Stimulated activated naive CD4-positive, alpha-beta T cell treated with Interleukin-2 at 50 U/mL for 16 hours (primary cell): Measurements from ENCODE around the gene AHCY.
"Not testable (repeated sequence)": the region's sequence is repeated elsewhere in the genome, so short reads cannot be mapped to it uniquely, and the experiment has no call there.

ENCODE experiments used
- DNase-seq: peaks from one replicate; lab custom pipeline; 2025; lab: John Stamatoyannopoulos, UW

The AHCY gene

DNA sequence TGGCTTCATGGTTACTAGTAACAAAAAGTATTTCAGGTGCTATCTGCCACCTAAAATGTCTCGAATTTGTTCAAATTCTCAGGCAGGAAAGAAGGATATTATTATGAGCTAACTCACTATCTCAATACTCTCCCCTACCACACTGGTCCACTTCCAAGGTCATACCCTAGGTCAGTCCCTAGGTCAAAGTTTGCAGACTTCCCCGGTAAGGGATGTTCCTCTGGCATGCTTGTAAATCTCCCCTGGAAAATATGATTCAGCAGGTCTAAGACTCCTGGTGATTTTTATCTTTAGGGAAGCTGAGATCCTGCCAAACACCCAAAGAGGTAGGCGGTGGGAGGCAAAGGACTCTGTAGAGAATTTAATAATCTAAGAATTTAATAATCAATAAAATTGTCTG is 6.7 kb downstream of the AHCY start:
- no peak for DNase-seq

DNA sequence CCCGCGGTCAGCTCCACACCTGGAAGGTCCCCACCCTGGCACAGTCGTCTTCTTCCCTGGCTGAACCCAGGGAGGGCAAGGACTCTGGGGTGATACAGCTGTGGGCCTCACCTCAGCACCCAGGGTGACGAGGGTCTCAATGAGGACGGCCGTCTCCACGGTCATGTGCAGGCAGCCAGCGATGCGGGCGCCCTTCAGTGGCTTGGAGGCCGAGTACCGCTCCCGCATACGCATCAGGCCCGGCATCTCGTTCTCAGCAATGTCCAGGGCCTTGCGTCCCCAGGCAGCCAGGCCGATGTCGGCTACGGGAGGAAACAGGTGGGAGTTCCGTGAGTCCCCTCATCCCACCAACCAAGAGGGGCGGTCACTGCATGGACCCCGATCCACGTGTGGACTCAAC is 7.9 kb downstream of the AHCY start:
- DNase-seq = no peak

DNA sequence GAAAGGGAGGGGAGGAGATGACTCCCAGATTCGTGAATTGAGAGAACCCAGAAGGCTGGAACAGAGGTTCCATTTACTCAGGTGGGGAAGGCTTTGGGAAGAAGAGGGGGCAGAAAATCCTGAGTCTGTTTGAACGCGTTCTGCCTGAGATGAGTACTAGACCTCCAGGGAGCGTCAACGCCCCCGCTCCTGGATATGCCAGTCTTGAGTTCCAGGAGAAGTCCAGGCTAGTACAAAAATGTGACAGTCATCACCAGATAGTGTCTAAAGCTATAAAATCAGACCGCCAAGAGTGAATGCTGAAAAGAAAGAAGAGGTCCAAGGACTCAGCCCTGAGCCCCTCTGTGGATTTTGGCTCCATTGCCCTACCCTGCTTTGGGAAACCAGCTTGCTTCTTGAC is 8.6 kb downstream of the AHCY start:
- DNase-seq = no peak

DNA sequence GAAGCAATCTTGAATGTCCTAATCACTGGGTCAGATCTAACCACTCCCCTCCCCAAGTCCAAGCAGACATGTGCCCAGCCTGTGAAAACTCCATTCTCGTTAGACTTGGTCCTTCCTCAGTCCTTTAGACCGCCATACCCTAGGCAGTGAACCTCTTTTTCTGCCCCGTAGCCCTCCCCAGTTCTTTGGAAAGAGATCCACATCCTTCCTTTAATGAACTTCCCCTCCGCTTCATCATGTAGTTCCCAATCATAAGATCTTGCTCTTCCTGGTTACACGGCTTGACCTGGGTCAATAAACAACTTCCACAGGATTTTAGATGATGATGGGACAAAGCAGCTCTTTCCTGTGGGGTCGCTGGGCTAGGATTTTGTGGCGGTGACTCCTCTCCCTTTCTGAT is 9.6 kb downstream of the AHCY start:
- no peak for DNase-seq

DNA sequence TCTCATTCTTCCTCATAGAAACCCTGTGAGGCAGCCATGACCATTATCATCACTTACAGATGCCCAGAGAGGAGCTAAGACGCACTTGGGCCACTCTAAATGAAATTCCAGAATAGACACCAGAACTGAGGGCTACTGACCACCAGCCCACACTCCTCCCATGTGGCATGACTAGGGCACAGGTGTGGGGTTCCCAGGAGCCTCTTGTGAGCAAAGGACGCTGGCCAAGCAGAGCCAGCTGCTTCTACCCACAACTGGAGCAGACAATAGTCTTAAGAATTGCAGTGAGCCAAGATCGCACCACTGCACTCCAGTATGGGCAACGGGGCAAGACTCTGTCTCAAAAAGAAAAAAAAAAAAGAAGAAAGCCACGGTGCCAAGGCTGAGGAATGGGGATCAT is 10.0 kb downstream of the AHCY start:
- no peak for DNase-seq

DNA sequence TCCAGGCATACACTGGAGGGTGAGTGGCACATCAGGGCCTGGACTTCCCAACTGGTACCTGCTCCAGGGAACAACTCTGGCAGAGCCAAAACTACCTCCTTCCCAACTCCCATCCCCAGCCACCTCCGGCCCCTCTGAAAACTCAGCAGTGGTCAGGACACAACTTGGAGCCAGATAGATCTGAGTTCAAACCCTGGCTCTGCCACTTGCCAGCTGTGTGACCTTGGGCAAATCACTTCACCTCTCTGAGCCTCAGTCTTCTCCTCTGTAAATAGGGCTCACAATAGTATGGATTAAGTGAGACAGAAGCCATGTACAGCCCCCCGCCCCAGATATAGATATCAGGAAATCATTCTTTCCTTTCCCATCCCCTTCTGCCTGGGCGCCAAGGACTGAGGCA is 10.7 kb downstream of the AHCY start:
- DNase-seq = no peak

DNA sequence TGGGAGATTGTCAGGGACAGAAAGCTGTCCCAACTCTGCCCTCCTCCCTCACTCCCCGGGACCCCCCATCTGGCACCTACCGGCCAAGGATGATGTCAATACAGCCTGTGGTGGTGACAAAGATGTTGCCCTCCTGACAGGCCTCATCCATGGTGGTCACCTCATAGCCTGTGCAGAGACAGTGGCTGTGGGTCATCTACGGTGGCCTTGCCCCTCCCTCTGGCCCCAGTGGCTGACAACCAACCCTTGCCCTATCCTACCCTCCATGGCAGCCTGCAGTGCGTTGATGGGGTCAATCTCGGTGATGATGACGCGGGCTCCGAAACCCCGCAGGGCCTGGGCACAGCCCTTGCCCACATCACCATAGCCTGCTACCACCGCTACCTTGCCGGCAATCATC is 12.7 kb downstream of the AHCY start:
- no peak for DNase-seq

DNA sequence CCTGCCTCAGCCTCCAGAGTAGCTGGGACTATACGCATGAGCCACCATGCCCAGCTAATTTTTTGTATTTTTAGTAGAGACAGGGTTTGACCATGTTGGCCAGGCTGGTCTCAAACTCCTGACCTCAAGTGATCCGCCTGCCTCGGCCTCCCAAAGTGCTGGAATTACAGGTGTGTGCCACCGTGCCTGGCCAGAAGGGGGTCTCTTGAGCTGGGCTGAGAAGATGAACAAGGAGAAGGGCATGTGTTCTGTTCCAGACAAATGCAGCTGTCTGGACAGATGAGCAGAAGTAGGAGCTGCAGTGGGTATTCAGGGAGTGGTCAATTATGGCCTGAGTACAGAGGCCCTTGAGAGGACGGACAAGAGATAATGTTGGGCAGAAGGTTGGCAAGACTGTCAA is 15.7 kb downstream of the AHCY start:
- DNase-seq = not testable (repeated sequence)

DNA sequence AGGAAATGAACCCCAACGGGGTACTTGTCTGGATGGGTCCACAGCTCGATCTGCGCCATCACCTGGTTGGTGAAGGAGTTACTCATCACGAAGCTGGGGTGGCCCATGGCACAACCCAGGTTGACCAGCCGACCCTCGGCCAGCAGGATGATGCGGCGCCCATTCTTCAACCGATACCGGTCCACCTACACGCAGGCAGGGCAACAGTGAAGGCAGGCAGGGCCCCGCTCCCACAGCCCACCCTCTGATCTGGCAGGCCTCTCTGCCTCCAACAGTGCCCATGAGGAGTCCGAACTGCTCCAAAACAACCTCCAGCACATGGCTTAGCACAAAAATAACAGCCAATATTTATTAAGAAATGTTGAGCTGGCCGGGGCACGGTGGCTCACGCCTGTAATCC is 17.7 kb downstream of the AHCY start:
- DNase-seq = no peak

DNA sequence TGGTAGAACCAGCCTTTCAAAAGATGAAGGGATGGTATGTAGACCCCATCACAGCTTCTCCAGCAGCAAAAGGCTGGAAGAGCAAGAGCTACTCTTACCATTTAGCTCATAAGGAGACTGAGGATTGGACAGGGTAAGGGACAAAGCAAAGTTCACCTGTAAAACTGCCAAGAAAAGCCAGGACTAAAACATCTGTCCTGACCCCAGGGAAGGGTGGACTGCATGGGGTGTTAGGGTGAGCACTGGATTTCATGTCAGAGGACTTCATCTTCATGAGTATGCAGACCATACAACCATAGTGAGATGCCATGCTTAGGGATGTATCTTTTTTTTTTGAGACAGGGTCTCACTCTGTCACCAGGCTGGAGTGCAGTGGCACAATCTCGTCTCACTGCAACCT is 19.3 kb downstream of the AHCY start:
- no peak for DNase-seq

DNA sequence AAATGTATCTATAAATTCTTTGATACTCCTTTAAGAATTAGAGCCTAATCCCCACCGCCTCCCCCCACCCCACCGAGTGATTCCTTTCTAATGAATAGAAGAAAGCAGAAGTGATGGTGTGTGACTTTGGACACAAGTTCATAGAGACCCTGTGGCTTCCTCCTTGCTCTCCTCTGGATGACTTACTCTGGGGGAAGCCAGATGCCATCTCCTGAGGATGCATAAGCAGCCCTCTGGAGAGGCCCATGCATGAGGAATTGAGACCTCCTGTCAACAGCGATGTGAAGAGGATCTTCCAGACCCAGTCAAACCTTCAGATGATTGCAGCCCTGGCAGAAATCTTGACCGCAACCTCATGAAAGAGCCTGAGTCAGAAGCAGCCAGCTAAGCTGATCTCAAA is 21.1 kb downstream of the AHCY start:
- no peak for DNase-seq

DNA sequence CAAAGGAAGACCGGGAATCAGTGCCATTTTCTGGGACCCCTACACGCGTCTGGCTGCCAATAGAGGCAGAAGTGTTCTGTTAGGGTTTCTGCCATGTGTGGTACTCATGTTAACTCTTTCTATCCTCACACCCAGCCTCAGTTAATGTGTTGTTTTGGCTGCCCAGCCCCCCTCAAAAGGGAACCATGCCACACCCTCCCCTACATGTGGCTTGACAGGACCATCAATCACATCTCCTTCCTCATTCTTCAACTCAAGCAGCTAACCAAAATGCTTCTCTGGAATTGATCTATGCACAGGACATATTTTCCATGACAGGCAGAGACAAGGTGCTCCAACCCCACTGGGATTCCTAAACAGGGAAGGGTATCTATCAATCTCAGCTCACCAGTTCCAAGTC is 22.0 kb downstream of the AHCY start:
- DNase-seq = no peak

DNA sequence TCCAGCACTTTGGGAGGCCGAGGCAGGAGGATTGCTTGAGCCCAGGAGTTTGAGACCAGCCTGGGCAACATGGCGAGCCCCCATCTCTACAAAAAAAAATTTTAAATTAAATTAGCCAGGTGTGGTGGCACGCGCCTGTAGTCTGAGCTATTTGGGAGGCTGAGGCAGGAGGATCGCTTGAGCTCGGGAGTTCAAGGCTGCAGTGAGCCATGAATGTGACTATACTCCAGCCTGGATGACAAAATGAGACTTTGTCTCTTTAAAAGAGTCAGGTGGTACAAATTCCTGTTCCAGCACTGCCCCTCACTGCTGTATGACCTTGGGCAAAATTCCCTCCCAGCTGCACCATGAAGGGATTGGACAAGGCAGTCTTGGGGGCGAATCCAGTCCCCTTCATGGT is 28.5 kb downstream of the AHCY start:
- DNase-seq = no peak

DNA sequence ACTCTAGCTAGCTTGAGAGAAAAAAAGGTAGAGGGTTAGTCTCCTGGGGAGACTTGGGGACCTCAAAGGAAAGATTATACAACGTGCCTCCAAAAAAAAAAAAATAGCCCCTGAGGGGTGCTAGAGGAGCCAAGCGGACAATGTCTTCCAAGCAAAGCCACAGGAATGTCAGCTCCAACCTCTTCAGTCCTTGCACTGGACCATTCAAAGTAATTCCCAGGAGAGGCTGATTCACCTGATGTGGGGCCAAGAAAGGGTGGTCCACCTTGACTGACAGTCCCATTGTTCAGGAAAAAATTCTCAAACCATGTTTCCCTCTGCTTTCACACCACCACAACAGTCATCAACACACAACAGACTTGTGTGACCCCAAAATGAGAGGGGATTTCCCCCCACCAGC is 31.2 kb downstream of the AHCY start:
- no peak for DNase-seq

DNA sequence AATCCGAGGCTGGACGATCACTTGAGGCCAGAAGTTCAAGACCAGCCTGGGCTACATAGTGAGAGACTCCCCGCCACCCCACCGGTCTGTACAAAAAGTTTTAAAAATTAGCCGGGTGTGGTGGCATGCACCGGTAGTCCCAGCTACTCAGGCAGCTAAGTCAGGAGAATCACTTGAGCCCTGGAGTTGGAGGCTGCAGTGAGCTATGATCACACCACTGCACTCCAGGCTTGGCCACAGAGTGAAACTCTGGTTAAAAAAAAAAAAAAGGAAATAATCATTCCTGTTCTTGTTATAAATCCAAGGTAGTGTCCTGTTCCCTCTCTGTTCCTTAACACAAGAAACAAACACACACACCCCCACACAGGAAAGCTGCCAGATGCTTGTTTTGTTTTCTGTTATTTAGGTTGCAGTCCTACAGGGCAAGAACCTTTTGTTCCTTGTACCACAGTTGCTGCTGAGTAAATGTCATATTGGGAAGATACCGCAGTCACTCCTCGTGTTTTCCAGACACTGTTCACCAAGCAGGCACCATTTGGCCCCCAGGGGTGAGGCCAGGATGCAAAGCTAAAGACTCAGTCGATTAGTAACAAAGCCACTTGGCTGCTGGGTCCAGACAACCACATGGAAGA is 33.0 kb downstream of the AHCY start:
- no peak for DNase-seq

DNA sequence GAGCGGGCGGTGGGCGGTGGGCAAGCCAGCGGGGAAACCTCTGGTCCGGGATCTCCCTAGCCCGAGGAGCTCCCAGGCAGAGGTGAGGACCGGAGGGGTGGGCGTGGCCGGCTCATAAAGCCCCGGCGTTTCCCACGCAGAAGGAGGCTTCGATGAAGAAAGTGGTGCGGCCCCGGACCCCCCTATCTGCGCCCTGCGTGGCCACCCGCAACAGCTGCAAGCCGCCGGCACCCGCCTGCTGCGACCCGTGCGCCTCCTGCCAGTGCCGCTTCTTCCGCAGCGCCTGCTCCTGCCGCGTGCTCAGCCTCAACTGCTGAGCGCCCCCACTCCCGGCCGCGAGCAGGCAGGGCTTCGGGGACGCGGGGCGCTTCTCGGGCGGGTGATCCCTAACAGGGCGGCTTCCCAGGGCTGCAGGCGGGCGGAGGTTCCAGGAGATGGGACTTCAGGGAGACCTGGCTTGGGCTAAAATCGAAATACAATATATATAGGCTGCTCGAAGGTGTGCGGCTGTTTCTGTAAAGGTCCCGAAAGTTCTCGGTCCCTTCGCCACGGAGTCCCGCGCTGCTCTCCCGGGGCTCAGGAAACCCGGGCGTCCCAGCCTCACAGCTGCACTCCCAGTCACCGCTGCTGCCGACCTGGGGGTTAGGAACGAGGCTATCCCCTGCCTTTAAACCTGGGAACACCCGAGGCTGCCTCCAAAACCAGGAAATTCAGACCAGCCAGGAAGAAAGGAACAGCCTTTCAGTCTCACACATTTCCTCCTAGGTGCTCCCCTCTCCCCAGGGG is 34.1 kb downstream of the AHCY start:
- DNase-seq = no peak

DNA sequence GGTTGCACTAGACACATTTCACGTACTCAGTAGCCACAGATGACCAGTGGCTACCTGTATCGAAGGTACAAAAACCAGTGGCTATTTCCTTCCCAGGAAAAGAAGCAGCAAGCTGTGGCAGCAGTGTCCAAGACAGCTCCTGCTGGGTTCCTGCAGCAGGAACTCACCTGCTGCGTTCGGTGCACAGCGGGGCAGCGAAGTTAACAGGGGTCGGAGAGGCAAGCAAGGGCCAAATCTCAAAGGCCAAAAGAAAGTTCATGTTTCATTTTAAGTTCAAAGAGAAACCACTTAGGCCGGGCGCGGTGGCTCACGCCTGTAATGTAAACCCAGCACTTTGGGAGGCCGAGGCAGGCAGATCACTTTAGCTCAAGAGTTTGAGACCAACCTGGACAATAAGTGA is 35.0 kb downstream of the AHCY start:
- DNase-seq = no peak

DNA sequence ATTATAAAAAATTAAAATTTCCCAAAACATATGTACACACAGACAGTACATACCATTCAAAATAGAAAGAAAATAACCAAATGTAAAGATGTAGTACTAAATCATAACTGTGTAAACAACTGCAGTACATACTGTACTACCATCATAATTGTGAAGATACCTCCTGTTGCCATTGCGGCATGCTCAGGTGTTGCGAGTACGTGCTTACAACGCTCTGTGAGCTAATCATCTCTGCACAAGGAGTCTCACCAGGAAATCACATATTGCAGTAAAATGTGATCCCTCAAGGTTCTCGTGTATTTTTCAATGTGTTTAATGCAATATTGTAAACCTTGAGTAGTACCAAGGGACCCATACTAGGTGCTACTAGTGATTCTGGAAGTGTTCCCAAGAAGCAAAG is 39.0 kb downstream of the AHCY start:
- no peak for DNase-seq

DNA sequence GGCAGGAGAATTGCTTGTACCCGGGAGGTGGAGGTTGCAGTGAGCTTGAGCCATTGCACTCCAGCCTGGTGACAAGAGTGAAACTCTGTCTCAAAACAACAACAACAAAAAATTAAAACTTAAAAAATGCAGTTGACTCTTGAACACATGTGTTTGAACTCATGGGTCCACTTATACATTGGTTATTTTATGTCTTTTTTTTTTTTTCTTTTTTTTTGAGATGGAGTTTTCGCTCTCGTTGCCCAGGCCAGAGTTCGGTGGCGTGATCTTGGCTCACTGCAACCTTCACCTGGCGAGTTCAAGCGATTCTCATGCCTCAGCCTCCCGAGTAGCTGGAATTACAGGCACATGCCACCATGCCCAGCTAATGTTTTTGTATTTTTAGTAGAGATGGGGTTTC is 39.7 kb downstream of the AHCY start:
- DNase-seq = not testable (repeated sequence)

DNA sequence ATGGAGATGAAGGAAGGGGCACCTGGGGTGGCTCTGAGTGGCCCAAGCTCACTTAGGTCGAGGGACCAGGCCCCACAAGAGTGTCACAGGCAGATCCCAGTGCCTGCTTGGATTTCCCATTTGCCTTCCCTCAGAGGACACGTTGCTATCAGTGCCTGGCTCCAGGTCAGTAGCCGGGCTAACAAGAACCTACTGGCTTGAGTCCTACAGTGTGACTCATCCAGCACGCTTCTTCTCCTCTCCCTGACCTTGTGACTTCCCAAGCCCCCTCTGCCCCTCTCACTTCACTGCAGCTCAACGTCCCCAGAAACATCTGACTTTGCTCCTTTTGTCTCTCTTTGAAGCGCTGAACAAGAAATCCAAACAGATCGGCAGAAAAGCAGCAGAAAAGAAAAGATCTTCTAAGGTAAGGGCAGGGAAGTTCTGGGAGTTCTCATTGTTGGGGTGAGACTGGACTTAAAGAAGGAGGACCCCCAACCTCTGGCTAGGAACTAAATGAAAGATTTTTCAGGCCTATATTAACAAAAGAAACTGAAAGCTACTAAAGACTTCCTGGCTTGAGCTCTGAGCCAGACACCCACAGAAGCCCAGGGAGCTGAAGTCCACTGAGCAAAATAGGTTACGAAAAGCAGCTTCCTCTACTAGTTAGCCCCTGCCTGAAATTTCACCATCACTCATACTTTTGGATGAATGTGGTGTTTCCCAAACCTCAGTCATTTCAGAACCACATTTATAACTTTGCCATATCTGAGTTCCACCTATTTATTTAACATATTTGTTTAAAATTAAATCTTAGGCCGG is 40.5 kb downstream of the AHCY start:
- DNase-seq = no peak

DNA sequence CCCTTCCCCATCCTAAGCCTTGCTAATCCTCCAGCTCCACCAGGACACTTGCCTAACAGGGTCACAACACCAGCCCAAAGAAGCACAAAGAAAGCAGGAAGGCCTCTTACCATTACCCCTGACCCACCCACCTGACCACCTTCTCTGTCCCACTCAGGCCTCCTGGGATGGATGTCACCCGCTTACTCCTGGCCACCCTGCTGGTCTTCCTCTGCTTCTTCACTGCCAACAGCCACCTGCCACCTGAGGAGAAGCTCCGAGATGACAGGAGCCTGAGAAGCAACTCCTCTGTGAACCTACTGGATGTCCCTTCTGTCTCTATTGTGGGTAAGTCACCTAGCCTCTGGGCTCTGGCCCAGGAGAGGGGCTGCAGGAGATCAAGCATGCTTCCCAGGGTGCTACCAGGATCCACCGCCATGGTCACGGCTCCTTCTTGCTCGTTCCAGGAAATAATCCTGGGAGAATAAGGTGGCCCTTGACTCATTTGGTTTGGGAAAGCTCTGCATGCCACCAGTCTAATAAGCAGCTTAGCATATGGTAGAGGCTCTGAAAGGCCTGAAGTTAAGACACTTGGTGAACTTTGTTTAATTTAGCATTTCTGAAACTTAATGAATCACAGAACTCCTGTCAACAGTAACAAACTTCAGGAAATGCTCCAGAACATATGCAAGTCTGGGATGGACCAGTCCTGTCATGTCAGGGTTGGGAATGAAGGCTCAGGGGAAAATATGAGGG is 42.8 kb downstream of the AHCY start:
- no peak for DNase-seq

DNA sequence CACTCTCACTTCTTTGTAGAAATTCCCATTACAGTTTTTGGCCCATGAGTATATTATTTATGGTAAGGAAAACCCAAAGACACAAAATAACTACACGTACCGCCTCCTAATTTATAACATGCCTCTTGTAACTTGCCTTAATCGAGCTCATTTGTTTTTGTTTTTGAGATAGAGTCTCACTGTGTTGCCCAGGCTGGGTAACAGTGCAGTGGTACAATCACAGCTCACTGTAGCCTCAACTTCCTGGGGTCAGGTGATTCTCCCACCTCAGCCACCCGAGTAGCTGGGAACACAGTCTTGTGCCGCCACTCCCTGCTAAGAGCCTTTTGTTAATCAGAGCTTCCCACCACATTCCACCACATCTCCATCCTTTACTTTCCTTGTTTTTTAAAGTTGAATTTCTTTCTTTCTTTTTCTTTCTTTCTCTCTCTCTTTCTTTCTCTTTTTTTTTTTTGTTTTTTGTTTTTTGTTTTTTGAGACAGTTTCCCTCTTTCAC is 46.5 kb downstream of the AHCY start:
- DNase-seq = no peak
